ENCODE data around the gene MYCBP2.

Gene MYCBP2

DNA sequence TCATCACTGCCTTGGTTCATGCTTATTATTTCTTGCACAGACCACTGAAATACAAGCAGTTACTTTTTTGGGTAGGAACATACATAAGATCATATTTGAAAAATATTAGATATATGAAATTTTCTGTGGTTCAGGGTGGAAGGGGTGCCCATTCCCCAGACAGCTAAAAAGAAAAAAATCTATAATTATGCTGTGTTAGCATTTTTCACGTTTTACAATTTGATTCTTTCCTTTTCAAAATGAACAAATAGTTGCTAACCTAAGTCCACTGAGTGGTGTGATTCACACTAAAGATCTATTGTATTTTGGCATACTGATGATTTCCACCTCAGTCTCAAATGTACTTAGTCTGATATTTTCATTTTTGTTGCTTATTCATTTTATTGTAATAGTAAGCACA is 233.2 kb downstream of the MYCBP2 start:
- CTCF ChIA-PET = no interaction called here
- Histone ChIP-seq H3K27ac (ENCODE audit: extremely low read depth, low read depth, low read length) (no peak overlapping the region), H3K9me3 (ENCODE audit: control insufficient read depth, insufficient read depth, low read depth, low read length) (no peaks in the 10 kb centered on the region), H3K4me1 (ENCODE audit: control insufficient read depth, insufficient read depth, low read length) (no peaks in the 10 kb centered on the region), H3K36me3 (ENCODE audit: control insufficient read depth in 2 of 2, insufficient read depth in 1 of 2, low read length in 2 of 2) (peaks cover 0 to 54% of the 10 kb centered on the region in 2 experiments; a peak in 1 of 3 replicates), H3K4me3 (ENCODE audit: low read depth, low read length) (no peak overlapping the region)
- POLR2A ChIA-PET = no interaction called here
- TF ChIP-seq, protein P1, sequence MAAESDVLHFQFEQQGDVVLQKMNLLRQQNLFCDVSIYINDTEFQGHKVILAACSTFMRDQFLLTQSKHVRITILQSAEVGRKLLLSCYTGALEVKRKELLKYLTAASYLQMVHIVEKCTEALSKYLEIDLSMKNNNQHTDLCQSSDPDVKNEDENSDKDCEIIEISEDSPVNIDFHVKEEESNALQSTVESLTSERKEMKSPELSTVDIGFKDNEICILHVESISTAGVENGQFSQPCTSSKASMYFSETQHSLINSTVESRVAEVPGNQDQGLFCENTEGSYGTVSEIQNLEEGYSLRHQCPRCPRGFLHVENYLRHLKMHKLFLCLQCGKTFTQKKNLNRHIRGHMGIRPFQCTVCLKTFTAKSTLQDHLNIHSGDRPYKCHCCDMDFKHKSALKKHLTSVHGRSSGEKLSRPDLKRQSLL (tag by site-specific recombination; IDR thresholded peaks at IDR 0.05) = no peak
- no peak for TF ChIP-seq ZNF529 (tag by site-specific recombination; IDR thresholded peaks at IDR 0.05; ENCODE audit: insufficient replicate concordance)
- no peak for TF ChIP-seq ZNF76 (tag by site-specific recombination; IDR thresholded peaks at IDR 0.05; ENCODE audit: borderline replicate concordance, low read depth)
- TF ChIP-seq ZNF138 (tag by site-specific recombination; IDR thresholded peaks at IDR 0.05; ENCODE audit: borderline replicate concordance) = no peak
- no peak for TF ChIP-seq ZNF280C (tag by site-specific recombination; IDR thresholded peaks at IDR 0.05)
- no peak for TF ChIP-seq ZNF600 (tag by site-specific recombination; IDR thresholded peaks at IDR 0.05)
- TF ChIP-seq ZNF544 (tag by site-specific recombination; IDR thresholded peaks at IDR 0.05) = no peak
- no peak for TF ChIP-seq ZNF121 (tag by site-specific recombination; IDR thresholded peaks at IDR 0.05)

- no peak for TF ChIP-seq ZNF146 (tag by site-specific recombination; IDR thresholded peaks at IDR 0.05)
- no peak for TF ChIP-seq ZFP37 (tag by site-specific recombination; IDR thresholded peaks at IDR 0.05)
- no peak for TF ChIP-seq ZNF692 (tag by site-specific recombination; IDR thresholded peaks at IDR 0.05)
- TF ChIP-seq ZSCAN23 (tag by site-specific recombination; IDR thresholded peaks at IDR 0.05) = no peak
- TF ChIP-seq YY2 (tag by site-specific recombination; IDR thresholded peaks at IDR 0.05) = no peak
- no peak for TF ChIP-seq SCRT2 (tag by site-specific recombination; IDR thresholded peaks at IDR 0.05)
- no peak for TF ChIP-seq ZNF660 (tag by site-specific recombination; IDR thresholded peaks at IDR 0.05)
- no peak for TF ChIP-seq PRDM6 (tag by site-specific recombination; IDR thresholded peaks at IDR 0.05)
- no peak for TF ChIP-seq GLIS2 (tag by site-specific recombination; IDR thresholded peaks at IDR 0.05)
- TF ChIP-seq ZNF292 (tag by site-specific recombination; IDR thresholded peaks at IDR 0.05; ENCODE audit: borderline replicate concordance, low read depth) = no peak
- no peak for TF ChIP-seq ZNF639 (tag by site-specific recombination; IDR thresholded peaks at IDR 0.05)
- Histone ChIP-seq H3K9me3 (ENCODE audit: control insufficient read depth, insufficient read depth, low read depth, low read length) (no peaks in the 10 kb centered on the region), H3K4me3 (ENCODE audit: low read depth, low read length) (no peak overlapping the region), H3K36me3 (ENCODE audit: control insufficient read depth in 2 of 2, insufficient read depth in 1 of 2, low read length in 2 of 2) (peaks cover 0 to 75% of the 10 kb centered on the region in 2 experiments; a peak in 1 of 3 replicates), H3K27ac (ENCODE audit: extremely low read depth, low read depth, low read length) (no peak overlapping the region), H3K4me1 (ENCODE audit: control insufficient read depth, insufficient read depth, low read length) (no peaks in the 10 kb centered on the region)
- ChIA-PET CTCF (no interaction called here), POLR2A (no interaction called here)
Measured at GRCh38 chr13:77084755-77085154, 242.1 kb downstream of the MYCBP2 start.

All from HEK293 (cell line).